NCI-H748 (cell line): ENCODE results near the gene TMEM141.

Experiments used
- DNase-seq: peaks from one replicate; lab custom pipeline; 2025; ENCODE audit not compliant: unreplicated experiment; lab: John Stamatoyannopoulos, UW

TMEM141 gene

GRCh38 chr9:136808075-136808805 is 17.1 kb downstream of the TMEM141 start:
- peak; percentile 35 for DNase-seq

- no peak for DNase-seq
Observed at GRCh38 chr9:136808806-136809158, 17.6 kb downstream of the TMEM141 start.

- no peak for DNase-seq
Observed at GRCh38 chr9:136814725-136815421, 23.7 kb downstream of the TMEM141 start.

- no peak for DNase-seq
Observed at GRCh38 chr9:136815422-136815782, 24.3 kb downstream of the TMEM141 start.

- no peak for DNase-seq
Observed at GRCh38 chr9:136820971-136821825, 30.1 kb downstream of the TMEM141 start.

- no peak for DNase-seq
Observed at GRCh38 chr9:136821826-136822544, 30.8 kb downstream of the TMEM141 start.

- peak; percentile 31 for DNase-seq
Observed at GRCh38 chr9:136823136-136824046, 32.2 kb downstream of the TMEM141 start.

GRCh38 chr9:136824496-136825225 is 33.5 kb downstream of the TMEM141 start:
- DNase-seq, result no peak

- DNase-seq, result no peak
Observed at GRCh38 chr9:136825295-136826187, 34.4 kb downstream of the TMEM141 start.

- no peak for DNase-seq
Observed at GRCh38 chr9:136826188-136826541, 35.0 kb downstream of the TMEM141 start.

- DNase-seq, result no peak
Observed at GRCh38 chr9:136826703-136827582, 35.8 kb downstream of the TMEM141 start.

- no peak for DNase-seq
Observed at GRCh38 chr9:136827794-136828473, 36.8 kb downstream of the TMEM141 start.

GRCh38 chr9:136828474-136829140 is 37.5 kb downstream of the TMEM141 start:
- DNase-seq, result no peak

GRCh38 chr9:136829412-136829811 is 38.3 kb downstream of the TMEM141 start:
- DNase-seq, result no peak

- no peak for DNase-seq
Observed at GRCh38 chr9:136829981-136830885, 39.1 kb downstream of the TMEM141 start.
